Astrocyte (in vitro differentiated cells and primary cell): ENCODE results near the gene POLR2F. TPM values are rescaled to one million over a fixed set of nuclear protein-coding genes. Genes with fewer than 3 reads are reported as not detected.
"Not testable (repeated sequence)": the region's sequence is repeated elsewhere in the genome, so short reads cannot be mapped to it uniquely, and the experiment has no call there.

Experiments
- DNase-seq: peaks from one replicate; pipeline ENCODE4 v3.0.0-alpha.2; 2010; ENCODE audit warnings: low read depth
- FAIRE-seq: peaks from 2 replicates; lab custom pipeline; 2011; peaks lifted over from hg19 to GRCh38; lab: Jason Lieb, UNC
- H2AFZ ChIP-seq: 2 replicates; pipeline ENCODE4 v1.6.0; 2012; ENCODE audit warnings: low read depth, low read length, inconsistent platforms
- H3K27ac ChIP-seq: 2 replicates; pipeline ENCODE4 v1.5.1; 2011; ENCODE audit warnings: low read depth, low read length, inconsistent platforms
- H3K27me3 ChIP-seq: 2 replicates; pipeline ENCODE4 v1.6.0; 2011; ENCODE audit warnings: low read length, inconsistent platforms; ENCODE audit not compliant: insufficient read depth
- H3K36me3 ChIP-seq: 2 replicates; pipeline ENCODE4 v1.5.1; 2011; ENCODE audit warnings: low read length, inconsistent platforms; ENCODE audit not compliant: insufficient read depth
- H3K4me1 ChIP-seq: 2 replicates; pipeline ENCODE4 v1.5.1; 2011; ENCODE audit warnings: low read length, inconsistent platforms; ENCODE audit not compliant: insufficient read depth
- H3K4me2 ChIP-seq: 2 replicates; pipeline ENCODE4 v1.6.0; 2012; ENCODE audit warnings: low read length, inconsistent platforms
- H3K4me3 ChIP-seq: 2 replicates; pipeline ENCODE4 v1.5.1; 2011; ENCODE audit warnings: low read depth, mild to moderate bottlenecking, low read length, inconsistent platforms; ENCODE audit not compliant: insufficient read depth
- H3K79me2 ChIP-seq: 2 replicates; pipeline ENCODE4 v1.6.0; 2012; ENCODE audit warnings: mild to moderate bottlenecking, low read length, inconsistent platforms; ENCODE audit not compliant: insufficient read depth
- H3K9ac ChIP-seq: 2 replicates; pipeline ENCODE4 v1.6.0; 2012; ENCODE audit warnings: mild to moderate bottlenecking, low read length, inconsistent platforms
- H3K9me3 ChIP-seq: 2 replicates; pipeline ENCODE4 v1.5.1; 2012; ENCODE audit warnings: low read depth, mild to moderate bottlenecking, low read length, inconsistent platforms; ENCODE audit not compliant: insufficient read depth
- H4K20me1 ChIP-seq: 2 replicates; pipeline ENCODE4 v1.6.0; 2012; ENCODE audit warnings: low read length, inconsistent platforms; ENCODE audit not compliant: insufficient read depth
- H3K27ac Mint-ChIP-seq: one replicate; pipeline ENCODE4 v1.8.0; 2021; ENCODE audit warnings: mild to moderate bottlenecking, mixed read lengths; ENCODE audit not compliant: unreplicated experiment
- H3K27me3 Mint-ChIP-seq: one replicate; pipeline ENCODE4 v1.8.0; 2021; ENCODE audit warnings: low read depth, mixed read lengths; ENCODE audit not compliant: unreplicated experiment
- H3K36me3 Mint-ChIP-seq: one replicate; pipeline ENCODE4 v1.8.0; 2021; ENCODE audit warnings: low read depth, mixed read lengths; ENCODE audit not compliant: unreplicated experiment
- H3K4me1 Mint-ChIP-seq: one replicate; pipeline ENCODE4 v1.8.0; 2021; ENCODE audit warnings: low read depth, mixed read lengths; ENCODE audit not compliant: unreplicated experiment
- H3K4me3 Mint-ChIP-seq: one replicate; pipeline ENCODE4 v1.8.0; 2021; ENCODE audit warnings: mild to moderate bottlenecking, moderate library complexity, mixed read lengths; ENCODE audit not compliant: unreplicated experiment
- H3K9me3 Mint-ChIP-seq: one replicate; pipeline ENCODE4 v1.8.0; 2021; ENCODE audit warnings: mild to moderate bottlenecking, mixed read lengths; ENCODE audit not compliant: unreplicated experiment
- CTCF ChIP-seq: IDR thresholded peaks from 2 replicates; pipeline ENCODE4 v1.5.1; 2011; ENCODE audit warnings: low read depth, mild to moderate bottlenecking, inconsistent platforms, low read length, moderate library complexity; ENCODE audit not compliant: insufficient read depth
- EZH2 ChIP-seq: IDR thresholded peaks from 2 replicates; pipeline ENCODE4 v1.6.1; 2012; ENCODE audit warnings: mild to moderate bottlenecking, low read length, inconsistent platforms; ENCODE audit not compliant: insufficient read depth
- total RNA-seq: library from RNA; stranded (reverse); gene quantifications from 2 replicates; pipeline ENCODE4 v1.2.1, GENCODE V29; 2021

The POLR2F gene
- total RNA-seq, 1 donor from 2014 or later: 149 TPM

GRCh38 chr22:37954686-37955085 lies 1.2 kb downstream of the POLR2F start:
- peak overlapping the region; percentile 97 for H3K27ac Mint-ChIP-seq
- Histone ChIP-seq H3K36me3 (peaks cover 25% of the 10 kb centered on the region), H3K9me3 (no peaks in the 10 kb centered on the region), H3K4me1 (peaks cover 10% of the 10 kb centered on the region), H3K27ac (no peak overlapping the region), H4K20me1 (peaks cover 31% of the 10 kb centered on the region), H3K9ac (peak overlapping the region; percentile 97), H3K4me2 (peak overlapping the region; percentile 98), H3K79me2 (peaks cover 40% of the 10 kb centered on the region), H3K27me3 (no peaks in the 10 kb centered on the region), H2AFZ (no peak overlapping the region), H3K4me3 (peak overlapping the region; percentile 97)
- DNase-seq (no peak), FAIRE-seq (no peak)
- no peaks in the 10 kb centered on the region for H3K9me3 Mint-ChIP-seq
- TF ChIP-seq CTCF: no peak
- no peak for TF ChIP-seq EZH2
- peaks cover 3% of the 10 kb centered on the region for H3K4me1 Mint-ChIP-seq
- no peaks in the 10 kb centered on the region for H3K27me3 Mint-ChIP-seq
- H3K4me3 Mint-ChIP-seq: peak overlapping the region; percentile 98
- H3K36me3 Mint-ChIP-seq: peaks cover 11% of the 10 kb centered on the region

GRCh38 chr22:37955825-37956397 lies 2.4 kb downstream of the POLR2F start:
- not testable (repeated sequence) for H3K4me3 Mint-ChIP-seq, H3K27me3 Mint-ChIP-seq, H3K4me1 Mint-ChIP-seq, H3K27ac ChIP-seq, H3K27ac Mint-ChIP-seq, H3K9me3 ChIP-seq, H3K9ac ChIP-seq, DNase-seq, FAIRE-seq, H3K9me3 Mint-ChIP-seq, H3K27me3 ChIP-seq, H3K4me3 ChIP-seq, H2AFZ ChIP-seq, H3K4me2 ChIP-seq
- peaks cover 25% of the 10 kb centered on the region for H3K36me3 ChIP-seq
- H3K4me1 ChIP-seq: peaks cover 10% of the 10 kb centered on the region
- H4K20me1 ChIP-seq: peaks cover 31% of the 10 kb centered on the region
- peaks cover 14% of the 10 kb centered on the region for H3K36me3 Mint-ChIP-seq
- peaks cover 40% of the 10 kb centered on the region for H3K79me2 ChIP-seq

- Histone ChIP-seq H3K4me1 (peaks cover 10% of the 10 kb centered on the region), H4K20me1 (peaks cover 31% of the 10 kb centered on the region), H3K4me3 (no peak overlapping the region), H3K79me2 (peaks cover 40% of the 10 kb centered on the region), H3K9ac (no peak overlapping the region), H3K36me3 (peaks cover 26% of the 10 kb centered on the region), H3K27ac (no peak overlapping the region), H3K9me3 (no peaks in the 10 kb centered on the region), H2AFZ (no peak overlapping the region), H3K27me3 (no peaks in the 10 kb centered on the region), H3K4me2 (no peak overlapping the region)
- FAIRE-seq (no peak), DNase-seq (no peak)
- Mint-ChIP-seq H3K27ac (no peak overlapping the region), H3K27me3 (no peaks in the 10 kb centered on the region), H3K4me3 (no peak overlapping the region), H3K4me1 (peaks cover 3% of the 10 kb centered on the region), H3K36me3 (peaks cover 21% of the 10 kb centered on the region), H3K9me3 (no peaks in the 10 kb centered on the region)
- no peak for TF ChIP-seq EZH2
- no peak for TF ChIP-seq CTCF
Observed at GRCh38 chr22:37957232-37957631, 3.7 kb downstream of the POLR2F start.
